HG03575 (cell line): Measurements from ENCODE around the gene ACSS1.

Experiments
- ATAC-seq: cut with Tn5 transposase; IDR thresholded peaks from one replicate; pipeline ENCODE4 v1.9.1; 2021; ENCODE audit not compliant: unreplicated experiment, insufficient number of reproducible peaks, low FRiP score; ENCODE audit errors: extremely low read depth

ACSS1 gene

DNA sequence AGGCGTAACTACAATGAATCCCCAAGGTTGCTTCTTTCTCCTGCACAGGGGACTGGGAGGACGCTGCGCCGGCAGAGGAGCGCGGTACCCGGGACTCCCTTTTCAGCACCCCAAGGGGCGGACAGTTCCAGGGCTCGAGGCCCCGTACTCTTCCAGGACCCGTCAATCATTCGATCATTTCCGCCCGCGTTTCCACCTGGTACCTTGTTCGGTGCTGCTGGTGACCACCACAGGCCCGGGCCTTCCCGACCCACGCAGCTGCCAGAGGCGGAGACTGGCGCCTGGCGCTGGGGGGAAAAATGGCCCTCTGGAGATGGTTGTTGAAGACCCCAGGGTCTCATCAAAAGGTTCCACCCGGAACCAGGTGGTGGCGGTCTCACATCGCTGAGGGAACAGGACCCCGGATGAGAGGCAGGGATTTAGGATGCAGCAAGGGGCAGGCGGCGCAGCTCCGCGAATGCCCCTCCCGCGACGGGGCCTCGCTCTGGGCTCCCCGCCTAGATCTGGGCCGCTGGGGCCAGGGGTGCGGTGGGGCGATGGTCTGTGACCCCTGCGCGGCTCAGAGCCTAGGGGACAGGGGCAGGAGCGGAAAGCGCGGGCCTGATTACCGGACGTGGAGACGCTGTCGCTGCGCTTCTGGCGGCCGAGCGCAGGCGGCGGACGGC, 23.3 kb upstream of the ACSS1 start:
- ATAC-seq, result no peak

DNA sequence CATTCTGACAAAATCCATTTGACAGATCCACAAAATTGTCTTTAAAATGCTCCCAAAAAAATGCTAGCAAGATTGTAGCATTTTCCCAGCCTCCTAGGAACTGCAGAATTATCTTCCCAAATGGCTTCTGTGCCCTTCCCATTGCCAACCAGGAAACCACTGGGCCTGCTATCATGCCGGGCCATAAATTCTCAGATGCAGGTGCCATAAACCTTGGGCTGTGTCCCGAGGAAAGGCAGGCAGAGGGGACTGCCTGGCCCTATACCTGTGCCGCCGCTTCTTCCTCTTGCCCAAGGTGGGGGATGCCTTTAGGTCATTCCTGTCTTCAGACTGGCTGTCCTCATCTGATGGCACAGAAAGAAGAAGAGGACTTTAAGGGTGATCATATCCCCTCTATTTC, 21.2 kb upstream of the ACSS1 start:
- ATAC-seq, result no peak

DNA sequence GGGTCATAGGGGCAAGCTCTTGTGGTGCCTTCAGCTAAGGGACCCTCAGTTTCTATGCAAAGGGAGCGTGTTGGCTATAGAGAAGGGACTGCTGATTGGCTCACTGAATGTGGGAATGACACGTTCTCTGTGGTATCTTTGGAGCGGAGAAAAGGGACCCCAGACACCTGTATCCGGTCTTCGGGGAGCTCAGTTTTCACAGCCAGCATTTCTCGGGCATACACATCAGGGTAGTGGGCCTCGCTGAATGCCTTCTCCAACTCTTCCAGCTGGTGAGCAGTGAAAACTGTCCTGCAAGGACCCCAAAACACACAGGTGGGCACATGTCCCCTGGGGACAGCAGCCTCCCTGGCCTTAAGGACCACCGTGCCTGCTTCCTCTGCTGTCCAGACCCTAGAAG, 20.7 kb upstream of the ACSS1 start:
- no peak for ATAC-seq

DNA sequence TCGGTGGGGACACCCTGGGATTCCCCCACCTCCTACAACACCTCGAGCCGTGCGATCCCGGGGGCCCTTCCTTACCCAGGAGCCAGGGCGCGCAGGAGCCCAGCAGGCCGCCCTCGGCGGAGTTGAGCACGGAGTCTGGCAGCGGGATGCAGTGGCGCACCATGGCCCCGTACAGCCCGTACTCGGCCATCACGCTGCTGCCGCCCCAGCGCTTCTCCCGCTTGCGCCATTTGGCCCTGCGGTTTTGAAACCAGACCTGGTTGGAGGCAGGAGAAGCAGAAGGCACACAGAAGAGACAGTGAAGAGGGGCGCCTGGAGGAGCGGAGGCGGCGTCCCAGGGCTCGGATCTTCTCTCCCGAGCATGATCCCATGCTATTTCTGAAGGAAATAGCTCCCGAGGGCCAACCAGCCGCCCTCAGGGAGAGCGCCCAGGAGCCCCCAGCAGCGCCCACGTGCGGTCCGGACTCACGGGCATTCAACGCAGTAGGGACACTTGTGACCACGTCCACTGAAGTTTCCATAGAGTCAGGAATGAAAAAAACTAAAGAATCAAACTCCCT, 19.8 kb upstream of the ACSS1 start:
- ATAC-seq, result no peak

DNA sequence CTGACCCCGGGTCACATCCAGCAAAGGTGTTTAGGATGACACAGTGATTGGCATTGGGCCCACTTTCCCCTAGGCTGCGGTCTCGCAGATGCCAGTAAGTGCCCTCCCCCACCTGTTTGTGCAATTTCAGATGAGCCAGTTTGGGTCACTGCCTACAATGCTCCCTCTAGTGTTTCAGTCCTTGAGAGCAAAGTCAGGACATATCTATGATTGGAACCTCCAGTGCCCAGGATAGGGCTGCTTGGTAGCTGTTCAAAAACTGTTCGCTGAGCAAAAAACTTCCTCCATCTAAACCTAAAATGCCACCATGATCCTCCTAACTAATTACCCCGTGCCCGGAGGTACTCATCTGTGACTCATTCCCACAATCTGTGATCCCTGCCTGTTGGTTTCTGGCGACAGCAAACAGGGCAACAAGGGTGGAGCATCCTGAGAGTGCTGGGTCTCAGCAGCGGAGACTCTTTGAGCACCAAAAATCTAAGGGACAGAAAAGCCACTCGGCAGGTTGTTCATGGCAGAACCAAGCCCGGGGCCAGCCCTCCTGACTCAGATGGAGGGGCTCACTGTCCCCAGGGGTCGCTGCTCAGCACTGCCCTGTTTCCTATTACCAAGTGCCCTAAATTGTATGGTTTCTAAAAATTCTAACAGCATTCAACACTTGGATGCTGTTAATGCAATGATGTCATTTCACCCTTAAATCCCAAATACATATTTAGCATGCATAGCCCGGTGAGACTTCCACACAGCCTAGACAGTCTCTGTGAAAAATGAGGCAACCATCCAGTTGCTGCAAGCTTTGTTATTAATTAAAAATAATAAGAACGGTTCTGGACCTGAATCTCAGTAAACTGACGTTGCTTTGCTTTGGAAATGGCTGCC, 19.0 kb upstream of the ACSS1 start:
- no peak for ATAC-seq

DNA sequence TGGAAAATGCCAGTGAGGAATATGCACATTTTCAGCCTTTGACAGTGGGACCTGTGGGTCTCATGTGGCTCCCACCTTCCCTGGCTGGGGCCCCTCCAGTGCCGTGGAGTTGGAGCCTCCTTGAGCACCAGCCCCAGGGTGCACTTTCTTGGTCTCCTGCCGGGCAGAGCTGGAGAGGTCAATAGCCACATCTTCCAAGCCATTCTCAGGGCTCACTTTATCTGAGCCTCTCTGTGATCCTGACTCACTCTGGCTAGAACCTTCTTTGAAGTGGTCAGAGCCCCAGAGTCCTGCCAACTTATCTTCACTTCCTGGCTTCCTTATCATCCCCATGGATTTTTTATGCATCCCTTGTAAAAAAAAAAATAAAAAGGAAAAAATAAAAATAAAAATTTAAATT, 18.3 kb upstream of the ACSS1 start:
- no peak for ATAC-seq

DNA sequence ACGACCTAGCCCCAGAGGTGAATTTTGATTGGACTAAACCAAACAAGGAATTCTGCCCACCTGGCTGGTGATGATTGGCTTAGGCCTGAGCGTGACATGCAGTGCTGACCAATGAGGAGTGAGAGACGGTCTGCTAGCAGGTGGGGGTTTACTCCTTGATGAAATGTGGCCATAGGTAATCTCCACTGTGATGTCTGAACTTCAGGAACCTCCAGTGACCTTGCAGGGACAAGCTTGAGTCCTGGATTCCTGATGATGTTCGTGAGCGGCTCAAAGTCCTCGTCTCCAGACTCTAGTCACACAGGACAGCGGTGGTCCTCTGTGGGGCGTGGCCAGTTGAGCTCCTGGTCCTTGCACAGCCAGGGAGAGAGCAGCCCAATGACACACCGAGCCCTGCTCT, 15.6 kb upstream of the ACSS1 start:
- ATAC-seq, result no peak

DNA sequence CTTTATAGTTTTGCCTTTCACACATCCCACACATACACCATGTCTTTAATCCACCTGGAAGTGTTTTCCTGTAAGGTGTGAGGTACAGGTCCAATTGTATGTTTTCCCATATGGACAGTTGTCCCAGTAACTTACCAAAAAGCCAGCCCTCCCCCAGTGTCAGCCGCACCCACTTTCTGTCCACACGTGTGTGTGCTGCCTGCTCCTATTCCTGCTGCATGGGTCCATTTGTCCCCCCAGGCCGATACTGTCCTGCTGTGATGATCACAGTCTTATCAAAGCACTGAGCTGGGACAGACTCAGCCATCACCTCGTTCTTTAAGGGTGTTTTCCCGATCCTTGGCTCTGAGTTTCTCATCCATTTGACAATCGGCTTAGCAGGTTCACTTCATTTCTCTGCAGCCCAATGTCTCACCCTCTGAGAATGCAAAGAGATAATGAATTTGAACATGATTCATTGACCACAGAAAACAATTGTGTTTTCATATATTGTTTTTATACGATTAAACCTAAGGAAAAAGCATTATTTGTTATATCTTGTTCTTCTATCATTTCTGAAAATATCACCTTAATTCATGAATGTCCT, 14.4 kb upstream of the ACSS1 start:
- ATAC-seq, result no peak

DNA sequence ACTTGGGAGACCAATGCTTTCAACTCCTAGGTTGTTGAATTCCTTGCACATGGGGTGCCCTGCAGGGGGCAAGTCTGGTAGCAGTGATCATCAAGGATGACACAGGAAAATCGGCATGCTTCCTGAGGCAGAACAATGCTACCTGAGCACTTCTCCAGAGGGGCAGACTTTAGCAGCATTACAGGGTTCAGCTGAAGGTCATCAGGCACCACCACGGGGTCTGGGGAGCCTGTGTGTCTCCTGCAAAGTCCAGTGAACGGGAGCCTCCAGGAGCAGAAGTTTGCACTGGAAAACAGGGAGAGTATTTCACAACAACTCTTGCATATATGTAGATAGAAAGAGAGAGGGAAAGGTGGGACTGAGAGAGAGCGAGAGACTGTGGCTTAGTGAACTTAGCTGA, 13.8 kb upstream of the ACSS1 start:
- ATAC-seq, result no peak

DNA sequence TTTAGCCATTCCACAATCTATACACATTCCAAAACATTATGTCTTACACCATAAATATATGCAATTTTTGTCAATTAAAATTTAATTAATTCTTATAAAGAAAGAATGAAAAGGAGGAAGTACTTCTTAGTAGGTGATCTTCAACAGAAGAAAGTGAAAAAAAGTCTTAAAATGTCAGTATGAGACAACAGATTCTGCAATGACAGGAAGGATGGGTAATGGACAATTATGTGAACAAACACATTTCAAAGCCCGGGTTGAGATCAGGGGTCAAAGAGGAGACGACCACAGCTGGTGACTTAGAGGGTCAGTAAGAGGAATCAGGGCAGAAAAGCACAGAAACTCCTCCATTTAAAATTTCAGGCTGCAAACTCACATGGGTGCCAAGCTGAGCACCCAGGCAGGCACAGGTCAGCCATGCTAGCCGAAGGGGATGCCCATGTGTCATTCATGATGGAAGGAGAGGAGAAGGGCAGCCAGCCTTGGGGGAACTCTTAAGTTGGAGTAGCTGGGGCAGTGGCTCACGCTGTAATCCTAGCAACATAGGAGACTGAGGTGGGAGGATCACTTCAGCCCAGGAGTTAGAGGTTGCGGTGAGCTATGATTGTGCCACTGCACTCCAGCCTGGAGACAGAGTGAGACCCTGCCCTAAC, 13.0 kb upstream of the ACSS1 start:
- no peak for ATAC-seq

DNA sequence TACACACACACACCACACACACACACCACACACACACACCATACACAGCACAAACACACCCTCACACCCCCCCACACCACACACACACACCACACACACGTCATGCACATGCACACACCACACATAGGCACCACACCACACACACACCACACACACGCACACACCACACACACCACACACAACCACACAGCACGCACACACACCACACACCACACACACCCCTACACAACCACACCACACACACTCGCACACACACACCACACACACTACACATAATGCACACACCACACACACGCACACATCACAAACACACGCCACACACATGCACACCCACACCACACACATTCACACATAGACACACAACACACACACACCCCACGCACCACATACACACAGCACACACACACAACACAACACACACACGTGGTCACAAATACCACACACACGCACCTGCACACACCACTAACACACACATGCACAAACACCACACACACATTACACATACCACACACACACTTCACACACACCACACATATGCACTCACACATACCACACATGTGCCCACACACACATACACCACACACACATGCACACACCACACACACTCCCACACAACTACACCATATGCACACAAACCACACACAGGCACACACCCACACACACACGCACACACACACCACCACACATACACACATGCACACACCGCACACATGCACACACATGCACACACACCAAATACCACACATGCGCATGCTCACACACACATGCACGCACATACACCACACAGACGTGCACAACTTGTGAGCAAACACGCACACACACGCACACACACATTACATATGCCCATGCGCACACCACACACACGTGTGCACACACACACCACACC, 9.4 kb upstream of the ACSS1 start:
- no peak for ATAC-seq

DNA sequence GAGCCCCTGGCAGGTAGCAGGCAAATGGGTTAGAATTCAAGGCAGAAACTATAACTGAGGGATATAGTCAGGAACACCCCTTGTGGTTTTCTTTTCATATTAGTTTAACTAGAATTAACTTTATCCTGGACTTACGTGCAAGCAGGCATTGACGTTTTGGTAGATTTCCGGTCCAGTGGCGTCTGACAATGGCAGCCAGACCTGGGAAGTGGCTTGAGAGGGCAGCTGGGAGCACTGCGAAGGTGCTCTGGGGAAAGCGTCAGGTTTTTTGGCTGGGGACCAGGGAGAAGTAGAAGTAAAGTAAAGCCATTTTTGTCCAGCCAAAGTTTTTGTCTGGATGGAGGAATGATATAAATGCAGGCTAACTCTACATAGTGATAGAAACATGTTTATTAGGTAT, 8.4 kb upstream of the ACSS1 start:
- ATAC-seq, result no peak

DNA sequence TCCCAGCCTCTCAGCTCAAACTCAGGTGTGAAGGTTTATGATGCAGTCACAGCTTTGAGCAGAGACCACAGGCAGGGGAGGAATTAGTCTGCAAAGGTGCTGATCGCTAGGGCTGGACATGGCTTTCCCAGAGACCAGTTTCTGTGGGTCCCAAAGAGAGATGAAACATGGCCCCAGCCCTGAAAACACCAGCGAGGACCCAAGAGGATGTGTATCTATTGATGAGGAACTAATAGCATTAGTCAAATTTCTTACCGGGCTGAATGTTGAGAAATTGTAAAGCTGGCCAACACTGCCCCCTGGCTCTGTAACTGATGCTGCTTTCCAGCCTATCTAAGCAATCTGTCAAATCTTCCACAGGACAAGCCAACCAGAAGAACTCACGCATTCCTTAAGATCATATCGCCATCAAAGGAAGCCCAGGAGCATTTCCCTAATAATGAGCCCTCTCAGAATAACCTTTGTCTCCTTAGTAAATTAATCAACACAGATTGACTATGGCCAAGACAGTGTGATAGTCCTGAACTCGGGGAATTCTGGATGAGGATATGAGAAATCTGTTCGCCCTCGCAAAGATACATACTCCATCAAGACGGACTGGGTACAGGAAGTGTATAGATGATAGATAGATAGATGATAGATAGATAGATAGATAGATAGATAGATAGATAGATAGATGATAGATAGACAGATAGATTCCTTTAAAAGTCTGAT, 7.8 kb upstream of the ACSS1 start:
- no peak for ATAC-seq

DNA sequence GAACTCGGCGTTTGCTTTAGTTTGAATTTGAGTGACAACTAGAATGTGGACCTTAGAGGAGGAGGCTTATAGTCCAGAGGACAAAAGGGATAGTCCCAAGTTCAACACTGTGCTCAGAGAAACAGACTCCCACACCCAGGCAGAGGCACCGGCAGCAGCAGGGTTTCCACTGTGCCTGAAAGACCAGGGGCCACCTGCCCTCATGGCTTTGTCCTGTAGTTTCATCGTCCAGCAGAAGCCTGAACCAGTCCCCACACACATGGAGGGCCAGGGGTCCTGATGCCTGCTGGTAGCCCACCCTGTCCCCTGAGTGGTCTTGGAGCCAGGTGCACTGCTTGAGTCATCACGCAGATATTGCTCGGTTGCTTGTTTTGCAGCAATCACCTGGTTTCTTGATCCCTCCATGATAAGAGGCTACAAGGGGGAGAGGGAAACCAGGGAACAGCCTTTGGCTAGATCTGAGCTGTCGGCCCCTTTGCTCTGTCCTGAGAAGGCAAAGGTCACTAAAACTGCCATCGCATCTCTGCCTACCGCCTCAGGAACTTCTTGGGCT, 7.2 kb upstream of the ACSS1 start:
- no peak for ATAC-seq

DNA sequence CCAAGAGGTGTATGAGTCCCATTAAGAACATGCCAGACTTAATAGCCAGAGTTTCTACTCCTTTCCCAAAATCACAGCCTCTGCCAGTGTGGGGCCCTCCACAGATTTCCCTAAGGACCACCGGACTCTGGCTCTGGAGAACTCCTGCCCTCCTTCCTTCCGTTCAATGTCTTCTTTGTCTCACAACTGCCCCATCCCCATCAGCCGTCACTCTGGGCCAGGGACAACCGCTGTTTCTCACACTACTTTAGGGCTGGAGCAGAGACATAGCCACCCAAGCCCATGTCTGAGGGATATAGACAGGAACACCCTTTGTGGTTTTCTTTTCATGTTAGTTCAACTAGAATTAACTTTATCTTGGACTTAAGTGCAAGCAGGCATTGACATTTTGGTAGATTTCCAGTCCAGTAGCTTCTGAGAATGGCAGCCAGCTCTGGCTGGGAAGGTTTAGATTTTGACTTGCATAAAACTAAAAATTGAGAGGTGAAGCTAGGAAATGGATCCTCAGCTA, 6.7 kb upstream of the ACSS1 start:
- ATAC-seq, result no peak

DNA sequence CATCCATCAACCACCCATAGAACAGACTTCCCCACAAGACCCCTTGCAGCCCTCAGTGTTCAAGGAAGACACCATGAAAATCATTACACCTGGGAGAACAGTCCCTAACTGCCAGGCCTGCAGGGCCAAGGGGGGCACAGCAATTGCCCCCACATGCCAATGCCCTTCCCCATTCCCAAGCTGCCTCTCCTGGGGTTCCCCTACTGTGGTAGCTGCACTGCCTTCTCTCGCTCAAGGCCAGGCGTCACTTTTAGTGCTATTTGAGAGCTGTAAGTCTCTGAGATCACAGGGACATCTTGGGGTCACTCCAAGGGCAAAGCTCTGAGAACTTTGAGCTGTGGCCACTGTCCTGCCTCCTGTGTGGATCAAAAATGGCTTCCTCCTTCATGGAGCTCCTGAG, 6.0 kb upstream of the ACSS1 start:
- no peak for ATAC-seq

DNA sequence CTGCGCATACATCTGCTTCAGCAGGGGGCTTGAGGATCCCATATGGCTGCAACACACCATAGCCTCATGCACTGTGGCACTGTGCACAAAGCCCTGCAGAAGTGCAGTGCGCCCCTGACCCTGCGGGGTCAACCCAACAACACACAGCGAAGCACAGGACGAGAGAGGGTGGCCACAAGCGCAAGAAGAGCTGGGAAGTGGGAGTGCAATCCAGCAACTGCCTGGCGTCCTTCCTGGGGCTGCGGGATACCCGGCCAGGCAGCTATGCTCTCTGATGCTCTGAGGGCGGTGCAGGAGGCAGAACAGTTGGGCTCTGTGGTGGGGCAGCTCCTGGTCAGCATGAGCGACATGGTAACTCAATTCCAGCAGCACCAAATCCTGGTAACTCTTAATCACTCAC, 5.6 kb upstream of the ACSS1 start:
- ATAC-seq, result no peak

DNA sequence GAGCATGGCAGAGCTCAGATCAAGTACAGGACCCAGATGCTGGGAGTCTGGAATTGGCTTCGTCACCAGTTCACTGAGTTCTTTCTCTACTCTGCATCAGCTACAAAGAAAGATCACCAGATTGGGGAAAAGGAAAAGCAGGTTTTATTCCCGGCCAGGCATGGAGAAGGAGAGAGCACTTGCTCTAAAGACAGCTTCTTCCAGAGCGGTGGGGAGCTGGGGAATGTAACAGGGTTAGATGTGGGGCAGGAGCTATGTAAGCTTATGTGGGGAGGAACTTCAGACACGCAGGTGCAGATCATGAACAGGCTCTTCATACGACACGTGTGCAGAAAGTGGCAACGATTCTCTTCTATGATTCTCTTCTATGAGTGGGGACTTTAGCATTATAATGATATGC, 4.9 kb upstream of the ACSS1 start:
- ATAC-seq, result no peak
